H1 (cell line): ENCODE measurements around the gene CGB5. TPM values are rescaled to one million over a fixed set of nuclear protein-coding genes. Genes with fewer than 3 reads are reported as not detected.

Source experiments
- CTCF ChIA-PET: fragments of 300-600 bp; sonication (Branson Sonifier 250); formaldehyde crosslinking; loops from one replicate; lab custom pipeline; 2021; ENCODE audit not compliant: partially characterized antibody; lab: Charles Lee
- POLR2A ChIA-PET: fragments of 300-600 bp; sonication (Branson Sonifier 250); formaldehyde crosslinking; loops from one replicate; lab custom pipeline; 2021; ENCODE audit warnings: inconsistent platforms; ENCODE audit not compliant: partially characterized antibody; lab: Charles Lee
- DNase-seq, 2 experiments: peaks; one replicate each; pipeline versions ENCODE4 v3.0.0 to v3.0.0-alpha.2; 2010 to 2022; ENCODE audit warnings: low spot score in 2 of 2, low read depth in 1 of 2, mixed read lengths in 1 of 2
- FAIRE-seq: peaks from 2 replicates; lab custom pipeline; 2011; peaks lifted over from hg19 to GRCh38; lab: Jason Lieb, UNC
- H2AFZ ChIP-seq: 2 replicates; pipeline ENCODE4 v1.8.1; 2012; ENCODE audit warnings: low read length, inconsistent platforms
- H2AK5ac ChIP-seq: 2 replicates; pipeline ENCODE4 v1.6.1; 2013; ENCODE audit warnings: low read depth, low read length
- H2BK120ac ChIP-seq: replicated peaks from 2 replicates; pipeline ENCODE3; 2013; ENCODE audit warnings: low read depth, low read length, inconsistent platforms
- H2BK12ac ChIP-seq: 2 replicates; pipeline ENCODE4 v1.6.1; 2013; ENCODE audit warnings: low read depth, low read length
- H2BK15ac ChIP-seq: 2 replicates; pipeline ENCODE4 v1.6.1; 2013; ENCODE audit warnings: low read length
- H2BK20ac ChIP-seq: 2 replicates; pipeline ENCODE4 v1.6.1; 2013; ENCODE audit warnings: low read length
- H2BK5ac ChIP-seq: 2 replicates; pipeline ENCODE4 v1.6.1; 2013; ENCODE audit warnings: low read depth, low read length
- H3K14ac ChIP-seq: 2 replicates; pipeline ENCODE4 v1.6.1; 2013; ENCODE audit warnings: inconsistent platforms; ENCODE audit not compliant: insufficient read length
- H3K18ac ChIP-seq: 2 replicates; pipeline ENCODE4 v1.6.1; 2013; ENCODE audit warnings: low read length; ENCODE audit errors: extremely low read depth
- H3K23ac ChIP-seq: 2 replicates; pipeline ENCODE4 v1.6.1; 2013; ENCODE audit warnings: inconsistent platforms; ENCODE audit not compliant: insufficient read length
- H3K23me2 ChIP-seq: 2 replicates; pipeline ENCODE4 v1.6.1; 2013; ENCODE audit warnings: low read depth, low read length
- H3K27ac ChIP-seq: 2 replicates; pipeline ENCODE4 v1.6.1; 2011; ENCODE audit warnings: low read depth, low read length, inconsistent platforms
- H3K27me3 ChIP-seq, 4 experiments: replicated peaks in 1 of 4; 1 replicate in 1 of 4; 2 replicates in 3 of 4; pipeline versions ENCODE4 v1.6.1 to v1.8.1; 2011 to 2013; ENCODE audit warnings: low read length in 3 of 4, mild to moderate bottlenecking in 3 of 4, inconsistent platforms in 2 of 4, mixed read lengths in 2 of 4, moderate library complexity in 1 of 4; ENCODE audit not compliant: control insufficient read depth in 3 of 4, insufficient read depth in 3 of 4; ENCODE audit errors: extremely low read depth in 1 of 4
- H3K36me3 ChIP-seq, 4 experiments: 2 replicates each; pipeline versions ENCODE4 v1.6.1 to v1.8.1; 2011 to 2013; ENCODE audit warnings: mild to moderate bottlenecking in 4 of 4, low read length in 3 of 4, moderate library complexity in 2 of 4, control low read depth in 1 of 4, inconsistent platforms in 1 of 4; ENCODE audit not compliant: insufficient read depth in 4 of 4, control insufficient read depth in 2 of 4
- H3K4ac ChIP-seq: replicated peaks from 2 replicates; pipeline ENCODE3; 2013; ENCODE audit warnings: low read length, low read depth, mixed read lengths, inconsistent platforms; ENCODE audit not compliant: insufficient read length
- H3K4me1 ChIP-seq, 4 experiments: replicated peaks in 1 of 4; 1 replicate in 1 of 4; 2 replicates in 3 of 4; pipeline versions ENCODE4 v1.6.1 to v1.8.1; 2011 to 2013; ENCODE audit warnings: low read length in 3 of 4, inconsistent platforms in 2 of 4, mixed read lengths in 1 of 4; ENCODE audit not compliant: insufficient read depth in 4 of 4, control insufficient read depth in 3 of 4
- H3K4me2 ChIP-seq, 2 experiments: 2 replicates each; pipeline versions ENCODE4 v1.6.1 to v1.8.1; 2011 to 2013; ENCODE audit warnings: low read depth in 2 of 2, low read length in 2 of 2, control low read depth in 1 of 2, inconsistent platforms in 1 of 2, mild to moderate bottlenecking in 1 of 2; ENCODE audit not compliant: insufficient read depth in 1 of 2
- H3K4me3 ChIP-seq, 4 experiments: fragments of 200-600, 300-600 bp in 1 of 4; sonication (generic), shearing (Covaris generic), sonication (Bioruptor Twin) in 1 of 4; 2 replicates each; pipeline versions ENCODE4 v1.5.1 to v1.8.1; 2011 to 2016; ENCODE audit warnings: low read length in 4 of 4, low read depth in 3 of 4, control low read depth in 2 of 4, inconsistent platforms in 2 of 4, mild to moderate bottlenecking in 2 of 4, mixed read lengths in 1 of 4, moderate library complexity in 1 of 4; ENCODE audit not compliant: insufficient read depth in 2 of 4; ENCODE audit errors: extremely low read depth in 1 of 4
- H3K56ac ChIP-seq: replicated peaks from 2 replicates; pipeline ENCODE3; 2013; ENCODE audit warnings: low read depth, mild to moderate bottlenecking, mixed read lengths, low read length, inconsistent platforms; ENCODE audit not compliant: insufficient read length
- H3K79me1 ChIP-seq: 2 replicates; pipeline ENCODE4 v1.6.1; 2013; ENCODE audit warnings: low read depth, low read length, control low read depth
- H3K79me2 ChIP-seq, 2 experiments: 2 replicates each; pipeline versions ENCODE4 v1.6.1 to v1.8.1; 2012 to 2013; ENCODE audit warnings: low read length in 2 of 2, mild to moderate bottlenecking in 2 of 2, inconsistent platforms in 1 of 2; ENCODE audit not compliant: insufficient read depth in 2 of 2, control insufficient read depth in 1 of 2
- H3K9ac ChIP-seq, 4 experiments: replicated peaks in 1 of 4; 1 replicate in 1 of 4; 2 replicates in 3 of 4; pipeline versions ENCODE4 v1.6.1 to v1.8.1; 2011 to 2013; ENCODE audit warnings: low read depth in 3 of 4, low read length in 3 of 4, control low read depth in 2 of 4, mild to moderate bottlenecking in 2 of 4, moderate library complexity in 2 of 4, inconsistent platforms in 1 of 4; ENCODE audit errors: extremely low read depth in 1 of 4
- H3K9me3 ChIP-seq, 2 experiments: 2 replicates each; pipeline versions ENCODE4 v1.6.1 to v1.8.1; 2012 to 2013; ENCODE audit warnings: mild to moderate bottlenecking in 2 of 2, moderate library complexity in 2 of 2, control low read depth in 1 of 2, inconsistent platforms in 1 of 2, low read depth in 1 of 2, low read length in 1 of 2, mixed read lengths in 1 of 2; ENCODE audit not compliant: insufficient read depth in 2 of 2
- H4K20me1 ChIP-seq, 2 experiments: replicated peaks in 1 of 2; 2 replicates each; pipeline versions ENCODE3 to v1.8.1; 2011 to 2013; ENCODE audit warnings: inconsistent platforms in 2 of 2, low read length in 2 of 2, mild to moderate bottlenecking in 1 of 2; ENCODE audit not compliant: insufficient read depth in 2 of 2, control insufficient read depth in 1 of 2
- H4K5ac ChIP-seq: 2 replicates; pipeline ENCODE4 v1.6.1; 2013; ENCODE audit warnings: low read length, low read depth, mixed read lengths, inconsistent platforms; ENCODE audit not compliant: insufficient read length
- H4K8ac ChIP-seq: 2 replicates; pipeline ENCODE4 v1.8.0; 2013; ENCODE audit warnings: mild to moderate bottlenecking, moderate library complexity, low read length, inconsistent platforms; ENCODE audit not compliant: insufficient read depth; ENCODE audit errors: extremely low read depth
- H4K91ac ChIP-seq: replicated peaks from 2 replicates; pipeline ENCODE3; 2013; ENCODE audit warnings: low read length, mixed read lengths, inconsistent platforms; ENCODE audit not compliant: insufficient read length
- GABPA ChIP-seq: IDR thresholded peaks from 2 replicates; pipeline ENCODE4 v1.6.1; 2011; ENCODE audit warnings: mild to moderate bottlenecking, low read length, moderate library complexity, borderline replicate concordance; ENCODE audit not compliant: insufficient read depth
- KDM1A ChIP-seq: fragments of 200-600, 300-600 bp; sonication (generic); IDR thresholded peaks from 2 replicates; pipeline ENCODE4 v1.7.1; 2016; ENCODE audit warnings: mild to moderate bottlenecking, low read length, borderline replicate concordance
- POLR2AphosphoS5 ChIP-seq: IDR thresholded peaks from 2 replicates; pipeline ENCODE4 v1.6.1; 2011; ENCODE audit warnings: low read depth, low read length
- RNF2 ChIP-seq: fragments of 200-900, 300-1000 bp; sonication (generic); IDR thresholded peaks from 2 replicates; pipeline ENCODE4 v1.7.1; 2016; ENCODE audit warnings: borderline replicate concordance, low read depth, mild to moderate bottlenecking, antibody characterized with exemption, low read length; ENCODE audit not compliant: poor library complexity, severe bottlenecking; ENCODE audit errors: missing control alignments
- TAF7 ChIP-seq: optimal IDR thresholded peaks from 2 replicates; pipeline ENCODE3; 2011; ENCODE audit warnings: low read depth, mild to moderate bottlenecking, inconsistent platforms, low read length, moderate library complexity, borderline replicate concordance
- TEAD4 ChIP-seq: IDR thresholded peaks from 2 replicates; pipeline ENCODE4 v1.6.1; 2012; ENCODE audit warnings: low read depth, low read length, inconsistent platforms, mixed read lengths
- WGBS, 2 experiments: shearing (Covaris generic) in 1 of 2; methylation state at CpG; one replicate each; pipeline versions ENCODE4 v1.1.6 to v1.1.7; 2013 to 2015; ENCODE audit warnings: low lambda C conversion rate in 2 of 2, mixed read lengths in 2 of 2, inconsistent platforms in 1 of 2, low coverage in 1 of 2, missing lambda C conversion rate in 1 of 2; ENCODE audit not compliant: insufficient replicate concordance in 2 of 2, insufficient coverage in 1 of 2, insufficient read length in 1 of 2; ENCODE audit errors: extremely low coverage in 1 of 2, missing lambda C conversion rate in 1 of 2; 5-methylcytosine and 5-hydroxymethylcytosine counted together
- polyA plus RNA-seq, 7 experiments: library from polyadenylated mRNA; depleted of rRNA in 3 of 7; stranded (reverse) in 5 of 7; unstranded in 2 of 7; fragments of >200 nt in 5 of 7; fragments of 200-250 nt in 2 of 7; gene quantifications; 1 replicate in 5 of 7; 2 replicates in 1 of 7; 4 replicates in 1 of 7; pipeline versions ENCODE4 v1.2.1 to v1.2.3, GENCODE V29; 2011 to 2013; ENCODE audit warnings: missing spikeins in 2 of 7, mixed read lengths in 2 of 7
- total RNA-seq: library from RNA; stranded (reverse); fragmentation: NEBNext Ultra II Directional; extraction: Animal tissue kit (Norgen Biotek cat#: 25700); gene quantifications from 2 replicates; pipeline ENCODE4 v1.2.1, GENCODE V29; 2021
- TF ChIP-seq, protein P1 (sequence below): IDR thresholded peaks from 2 replicates; pipeline ENCODE4 v1.6.1; 2012; ENCODE audit warnings: inconsistent platforms
- TF ChIP-seq, protein P2 (sequence below): IDR thresholded peaks from 2 replicates; pipeline ENCODE4 v1.6.1; 2011; ENCODE audit warnings: low read length, improper control_type of control experiment

The CGB5 gene
- total and polyA plus RNA-seq, 2 of the 8 experiments (the other 6 are each of a cell fraction or from before 2014, with no cell fraction given) = 0.63 to 0.68 TPM

DNA sequence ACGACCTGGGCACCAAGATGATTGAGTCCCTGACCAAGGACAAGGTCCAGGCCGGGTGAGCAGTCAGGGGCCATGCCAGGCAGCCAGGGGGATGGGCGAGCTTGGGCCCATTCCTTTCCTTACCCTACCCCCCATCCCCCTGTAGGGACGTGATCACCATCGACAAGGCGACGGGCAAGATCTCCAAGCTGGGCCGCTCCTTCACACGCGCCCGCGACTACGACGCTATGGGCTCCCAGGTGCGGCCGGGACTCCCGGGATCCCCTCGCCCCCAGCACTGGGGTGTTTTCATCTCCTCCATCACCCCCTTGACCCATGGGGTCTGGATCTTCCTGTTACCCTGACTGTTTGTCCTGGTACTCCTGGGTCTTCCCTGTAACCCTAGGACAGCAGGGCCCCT, 33.8 kb upstream of the CGB5 start:
- Histone ChIP-seq H3K4me2 (no peak overlapping the region), H3K79me2 (no peaks in the 10 kb centered on the region), H2BK5ac (no peak overlapping the region), H3K27ac (no peak overlapping the region), H3K36me3 (peaks cover 14 to 39% (median 31%) of the 10 kb centered on the region in 4 experiments; a peak in 7 of 8 replicates), H2BK120ac (no peak overlapping the region), H3K79me1 (peaks cover 2% of the 10 kb centered on the region; the same call in 1 of the 2 replicates), H4K20me1 (peaks cover 3 to 13% of the 10 kb centered on the region in 2 experiments), H3K4me1 (no peaks in the 10 kb centered on the region), H3K9ac (no peak overlapping the region), H4K5ac (no peak overlapping the region), H2BK12ac (no peak overlapping the region), H2BK20ac (no peak overlapping the region), H3K14ac (no peak overlapping the region), H3K27me3 (no peaks in the 10 kb centered on the region), H3K56ac (no peak overlapping the region), H3K4ac (no peak overlapping the region), H2BK15ac (no peak overlapping the region), H3K9me3 (no peaks in the 10 kb centered on the region), H3K4me3 (no peak overlapping the region), H2AFZ (no peak overlapping the region), H4K8ac (no peak overlapping the region), H3K23me2 (no peaks in the 10 kb centered on the region), H3K23ac (no peak overlapping the region), H2AK5ac (no peak overlapping the region), H3K18ac (no peak overlapping the region), H4K91ac (no peak overlapping the region)
- WGBS, 2 experiments = 93% methylated on average over 18 of the region's 18 CpGs; no CpG with 5 or more reads in 1 of the 2 experiments
- no peak for FAIRE-seq
- TF ChIP-seq GABPA (no peak), POLR2AphosphoS5 (no peak), KDM1A (no peak), RNF2 (no peak), TEAD4 (no peak), TAF7 (no peak)
- TF ChIP-seq, protein P1, sequence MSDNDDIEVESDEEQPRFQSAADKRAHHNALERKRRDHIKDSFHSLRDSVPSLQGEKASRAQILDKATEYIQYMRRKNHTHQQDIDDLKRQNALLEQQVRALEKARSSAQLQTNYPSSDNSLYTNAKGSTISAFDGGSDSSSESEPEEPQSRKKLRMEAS = no peak
- TF ChIP-seq, protein P2, sequence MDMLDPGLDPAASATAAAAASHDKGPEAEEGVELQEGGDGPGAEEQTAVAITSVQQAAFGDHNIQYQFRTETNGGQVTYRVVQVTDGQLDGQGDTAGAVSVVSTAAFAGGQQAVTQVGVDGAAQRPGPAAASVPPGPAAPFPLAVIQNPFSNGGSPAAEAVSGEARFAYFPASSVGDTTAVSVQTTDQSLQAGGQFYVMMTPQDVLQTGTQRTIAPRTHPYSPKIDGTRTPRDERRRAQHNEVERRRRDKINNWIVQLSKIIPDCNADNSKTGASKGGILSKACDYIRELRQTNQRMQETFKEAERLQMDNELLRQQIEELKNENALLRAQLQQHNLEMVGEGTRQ = no peak
- DNase-seq = no peak
- CTCF ChIA-PET = interaction anchor here (0.6 to 6.2 kb wide), 8 partner anchors 8 to 216 kb away, joined by 3 to 66 read pairs (median 4); partner anchors contain the start of genes CGB2 and LHB
- POLR2A ChIA-PET = interaction anchor here (0.6 to 2.2 kb wide), 4 partner anchors 8 to 11 kb away, joined by 3 to 8 read pairs (median 4); no protein-coding TSS in a partner anchor
